ENCODE measurements around the gene UQCRQ. TPM values are rescaled to one million over a fixed set of nuclear protein-coding genes. Genes with fewer than 3 reads are reported as not detected.

UQCRQ gene
- total RNA-seq, result 100 to 1,000 TPM; 251 to 263 TPM

GRCh38 chr5:132866342-132867045 is at the start of gene UQCRQ, which contains the start of gene GDF9:
Gene UQCRQ, plus strand, starts transcription at chr5:132866642. Its CDS starts 240 bp downstream, at chr5:132866882.
Gene GDF9, minus strand, starts transcription at chr5:132866469. Its CDS starts 1,936 bp downstream, at chr5:132864533.

GRCh38 chr5:132830436-132831094 is 35.9 kb upstream of the UQCRQ start, which contains the start of gene SHROOM1:
Gene SHROOM1, minus strand, starts transcription at chr5:132830647. Its CDS starts 4,507 bp downstream, at chr5:132826140.

GRCh38 chr5:132873119-132873929 is 6.9 kb downstream of the UQCRQ start, which contains the start of gene LEAP2:
Gene LEAP2, plus strand, starts transcription at chr5:132873668. Its CDS starts 27 bp downstream, at chr5:132873695.

Other genes with a start within 250 kb of the UQCRQ start
- 1 to 10 TPM; 2.7 to 4.9 TPM for gene IL13, start 208.5 kb upstream of the UQCRQ start, total RNA-seq
- gene IL4, start 192.7 kb upstream of the UQCRQ start, total RNA-seq, result 1 to 10 TPM in 1 of 2 experiments, under 1 TPM in 1; 0.55 to 1.2 TPM
- gene KIF3A, start 129.1 kb upstream of the UQCRQ start, total RNA-seq, result 1 to 10 TPM; 7.9 to 9.8 TPM
- gene CCNI2, start 119.2 kb upstream of the UQCRQ start, total RNA-seq, result 1 to 10 TPM; 7.7 to 8.4 TPM
- gene SEPTIN8, start 89.4 kb upstream of the UQCRQ start, total RNA-seq, result 10 to 100 TPM; 18.0 to 19.2 TPM
- not detected for gene SOWAHA, start 53.3 kb upstream of the UQCRQ start, total RNA-seq
- gene SHROOM1, start 36.0 kb upstream of the UQCRQ start, total RNA-seq, result 1 to 10 TPM in 1 of 2 experiments, under 1 TPM in 1; 0.91 to 2.2 TPM
- gene GDF9, start 173 bp upstream of the UQCRQ start, total RNA-seq, result under 1 TPM; 0.50 to 0.75 TPM
- gene LEAP2, start 7.0 kb downstream of the UQCRQ start, total RNA-seq, result 1 to 10 TPM; 2.9 to 4.0 TPM
- gene AFF4, start 97.0 kb downstream of the UQCRQ start, total RNA-seq, result 10 to 100 TPM; 31.5 to 34.8 TPM
- 10 to 100 TPM; 27.3 to 29.6 TPM for gene ZCCHC10, start 159.9 kb downstream of the UQCRQ start, total RNA-seq
- 10 to 100 TPM; 76.8 to 79.5 TPM for gene HSPA4, start 185.4 kb downstream of the UQCRQ start, total RNA-seq

All from activated naive CD4-positive, alpha-beta T cell treated with anti-CD3 and anti-CD28 coated beads, Interleukin-2, amount 10 ng/mL, durations not matched to agents 5 hours and 36 hours (primary cell).